Measurements from ENCODE around the gene MRM1.
A peak's percentile ranks its signal among the peaks of the same experiment; 100 is the strongest.
"Not testable (repeated sequence)": the region's sequence is repeated elsewhere in the genome, so short reads cannot be mapped to it uniquely, and the experiment has no call there.

The MRM1 gene

GRCh38 chr17:36602030-36602748 is 806 bp downstream of the MRM1 start:
- DNase-seq (ENCODE audit: low read depth in 3 of 3): peak in 1 of 3 experiments; percentile 12

GRCh38 chr17:36602924-36603384 is 1.6 kb downstream of the MRM1 start:
- DNase-seq (ENCODE audit: low read depth in 3 of 3): peak; percentile 32 to 56 (median 53)

- DNase-seq (ENCODE audit: low read depth in 3 of 3): not testable (repeated sequence)
Measured at GRCh38 chr17:36605028-36605427, 3.6 kb downstream of the MRM1 start.

DNA sequence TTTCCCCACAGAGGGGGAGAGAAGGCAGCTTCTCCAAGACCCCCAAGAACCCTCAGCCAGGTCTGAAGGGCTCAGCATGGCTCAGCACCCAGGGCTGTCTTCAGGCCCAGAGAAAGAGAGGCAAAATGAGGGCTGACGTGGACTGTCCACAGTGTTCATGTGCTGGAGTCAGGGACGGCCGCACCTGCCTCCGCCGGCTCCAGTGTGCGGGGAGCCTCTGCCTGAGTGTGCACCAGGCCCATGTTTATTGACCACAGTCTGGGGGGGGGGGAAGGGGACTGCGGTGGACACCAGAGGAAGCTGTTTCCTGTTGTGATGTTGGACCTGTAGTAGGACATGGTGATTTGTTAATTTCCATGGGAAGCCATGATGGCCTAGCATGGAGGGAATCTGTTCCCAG is 6.9 kb downstream of the MRM1 start:
- no peak for DNase-seq (ENCODE audit: low read depth in 3 of 3)

- DNase-seq (ENCODE audit: low read depth in 3 of 3): no peak
Measured at GRCh38 chr17:36608794-36609497, 7.6 kb downstream of the MRM1 start.

DNA sequence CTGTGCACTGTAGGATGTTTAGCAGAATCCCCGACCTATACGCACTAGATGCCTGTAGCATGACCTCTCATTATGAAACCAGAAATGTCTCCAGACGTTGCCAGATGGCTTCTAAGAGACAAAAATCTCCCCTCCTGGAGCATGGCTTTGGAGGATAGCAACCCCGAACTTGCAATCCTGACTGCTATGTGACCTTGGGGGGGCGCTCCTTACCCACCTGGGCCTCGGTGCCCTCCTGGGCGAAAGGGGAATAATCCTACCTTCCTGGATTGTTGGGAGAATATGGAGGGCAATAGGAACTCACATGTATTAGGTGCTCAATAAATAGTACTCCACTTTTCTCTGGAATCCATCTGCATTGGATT is 8.1 kb downstream of the MRM1 start:
- DNase-seq (ENCODE audit: low read depth in 3 of 3): no peak

- DNase-seq (ENCODE audit: low read depth in 3 of 3): no peak
Measured at GRCh38 chr17:36610474-36610873, 9.1 kb downstream of the MRM1 start.

- DNase-seq (ENCODE audit: low read depth in 3 of 3): no peak
Measured at GRCh38 chr17:36611345-36612072, 10.1 kb downstream of the MRM1 start.

DNA sequence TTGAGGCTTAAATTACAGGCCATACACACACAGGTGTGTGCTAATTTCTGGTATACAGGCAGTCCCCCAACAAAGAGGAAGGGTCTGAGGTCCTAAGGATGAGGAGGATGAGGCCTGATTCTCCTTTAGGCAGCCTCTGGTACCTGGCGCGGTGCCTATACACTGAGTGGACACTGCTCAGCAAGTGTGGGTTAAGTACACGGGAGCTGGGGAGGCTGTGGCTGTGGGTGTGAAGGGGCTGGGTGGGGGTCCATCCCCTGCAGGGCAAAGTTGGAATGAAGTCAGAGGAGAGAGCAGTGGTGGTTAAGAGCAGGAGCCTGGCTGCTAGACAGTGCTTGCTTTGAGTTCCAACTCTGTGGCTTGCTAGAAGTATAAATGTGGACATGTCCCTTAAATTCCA is 10.9 kb downstream of the MRM1 start:
- DNase-seq (ENCODE audit: low read depth in 3 of 3): no peak

DNA sequence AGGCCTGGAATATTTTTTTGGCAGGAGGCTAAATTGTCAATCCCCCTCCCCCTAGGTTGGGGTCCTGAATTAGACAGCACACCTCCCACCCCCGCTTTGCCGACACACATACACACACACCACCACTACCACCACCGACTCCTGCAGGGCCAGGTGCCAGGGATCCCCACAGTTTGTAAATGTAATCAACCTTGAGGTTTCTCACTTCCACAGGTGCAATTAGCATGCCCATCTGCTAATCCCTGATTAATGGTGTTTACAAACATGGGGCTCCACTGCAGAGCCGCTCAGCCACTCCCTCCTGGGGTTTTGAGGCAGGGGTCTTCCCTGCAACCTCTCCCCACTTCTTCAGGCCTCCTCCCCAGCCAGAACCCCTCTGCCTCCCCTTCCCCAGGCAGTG is 11.8 kb downstream of the MRM1 start:
- DNase-seq (ENCODE audit: low read depth in 3 of 3): no peak

DNA sequence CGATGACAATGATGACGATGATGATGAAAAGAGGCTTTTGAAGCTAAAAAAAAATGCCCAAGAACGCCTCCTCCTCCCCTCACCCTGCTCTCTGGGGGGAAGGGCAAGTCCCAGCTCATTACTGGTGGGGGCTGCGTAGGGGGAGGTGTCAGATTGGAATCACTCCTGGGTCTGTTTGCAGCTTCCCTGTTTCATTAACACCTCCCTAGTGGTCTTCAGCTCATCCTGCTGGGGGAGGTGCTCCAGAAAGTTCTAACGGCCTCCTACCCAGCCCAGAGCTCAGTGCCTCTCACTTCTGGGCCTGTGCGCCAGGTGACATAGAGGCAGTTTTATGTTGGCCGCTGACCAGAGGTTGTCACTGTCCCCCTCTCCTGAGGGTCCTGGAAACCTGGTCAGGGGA is 12.7 kb downstream of the MRM1 start:
- DNase-seq (ENCODE audit: low read depth in 3 of 3): no peak

DNA sequence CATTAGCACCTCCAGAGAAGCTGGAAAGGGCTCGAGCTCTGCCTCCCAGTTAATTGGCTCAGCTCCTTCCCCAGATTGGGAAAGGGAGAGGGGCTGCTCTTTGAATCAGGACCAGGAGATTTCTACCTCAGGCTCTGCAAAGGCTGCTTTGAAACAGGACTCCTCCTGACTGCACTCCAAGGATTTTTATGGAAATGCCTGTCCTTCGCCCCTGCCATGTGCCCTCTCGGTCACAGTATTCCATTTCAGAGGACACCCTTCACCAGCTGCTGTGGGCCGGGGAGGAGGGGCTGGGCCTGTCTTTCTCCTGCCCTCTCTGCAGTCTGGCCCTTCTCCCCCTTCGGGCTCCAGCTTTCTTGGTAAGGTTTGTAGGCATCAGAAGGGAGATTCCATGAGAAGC is 13.6 kb downstream of the MRM1 start:
- no peak for DNase-seq (ENCODE audit: low read depth in 3 of 3)

DNA sequence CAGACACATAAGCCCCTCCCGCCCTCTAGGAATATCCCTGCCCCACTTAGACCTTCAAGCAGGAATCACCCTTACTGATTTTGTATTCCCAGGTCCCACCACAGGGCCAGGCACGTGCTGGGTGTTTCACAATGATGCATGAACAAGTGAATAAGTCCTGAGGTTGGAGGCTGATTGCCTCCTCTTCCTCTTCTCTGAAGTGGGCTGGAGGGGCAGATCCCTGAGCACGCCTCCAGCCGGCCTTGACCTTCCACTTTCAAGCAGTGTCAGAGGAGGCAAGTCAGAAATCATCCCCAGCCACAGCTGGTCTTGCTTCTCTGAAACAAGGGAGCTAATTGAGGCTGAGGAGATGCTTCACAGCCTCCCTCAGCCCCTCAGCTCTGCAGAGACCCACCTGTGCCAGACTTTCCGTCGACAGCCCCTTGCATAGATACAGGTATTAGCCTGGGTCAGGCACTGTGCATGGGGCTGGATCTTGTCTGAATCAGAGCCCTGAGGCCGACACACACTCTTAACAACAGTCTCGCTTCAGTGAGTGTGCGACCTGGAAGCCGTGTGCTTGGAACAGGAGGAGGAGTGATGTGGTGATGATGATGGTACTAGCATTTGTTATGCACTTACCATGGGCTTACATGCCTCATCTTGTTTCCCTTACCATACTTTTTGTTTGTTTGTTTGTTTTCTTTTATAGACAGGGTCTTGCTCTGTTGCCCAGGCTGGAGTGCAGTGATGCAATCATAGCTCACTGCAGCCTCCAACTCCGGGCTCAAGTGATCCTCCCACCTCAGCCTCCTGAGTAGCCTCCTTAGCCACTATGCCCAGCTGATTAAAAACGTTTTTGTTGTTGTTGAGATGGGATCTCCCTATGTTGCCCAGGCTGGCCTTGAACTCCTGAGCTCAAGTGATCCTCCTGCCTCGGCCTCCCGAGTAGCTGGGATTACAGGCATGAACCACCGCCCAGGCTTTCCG is 15.0 kb downstream of the MRM1 start:
- DNase-seq (ENCODE audit: low read depth in 3 of 3): no peak

DNA sequence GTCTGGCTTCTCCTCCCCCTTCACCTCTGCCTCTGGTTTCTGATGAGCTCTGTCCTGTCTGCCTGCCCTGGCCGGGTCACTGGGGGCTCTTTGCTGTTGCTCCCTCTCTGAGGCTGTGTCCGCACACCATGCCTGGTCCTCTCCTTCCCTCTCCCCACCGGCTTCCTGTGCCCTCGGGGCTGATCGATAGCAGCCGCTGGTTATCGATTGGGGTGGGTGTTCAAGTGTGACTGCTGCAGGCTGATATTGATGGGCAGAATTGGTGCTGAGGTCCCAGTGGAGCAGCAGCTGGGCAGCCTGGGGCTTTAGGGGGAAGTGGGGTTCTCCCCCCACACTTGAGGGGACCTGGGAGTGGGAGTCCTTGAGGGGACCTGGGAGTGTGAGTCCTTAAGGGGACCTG is 16.4 kb downstream of the MRM1 start:
- no peak for DNase-seq (ENCODE audit: low read depth in 3 of 3)

GRCh38 chr17:36623281-36623680 is 21.9 kb downstream of the MRM1 start:
- no peak for DNase-seq (ENCODE audit: low read depth in 3 of 3)

DNA sequence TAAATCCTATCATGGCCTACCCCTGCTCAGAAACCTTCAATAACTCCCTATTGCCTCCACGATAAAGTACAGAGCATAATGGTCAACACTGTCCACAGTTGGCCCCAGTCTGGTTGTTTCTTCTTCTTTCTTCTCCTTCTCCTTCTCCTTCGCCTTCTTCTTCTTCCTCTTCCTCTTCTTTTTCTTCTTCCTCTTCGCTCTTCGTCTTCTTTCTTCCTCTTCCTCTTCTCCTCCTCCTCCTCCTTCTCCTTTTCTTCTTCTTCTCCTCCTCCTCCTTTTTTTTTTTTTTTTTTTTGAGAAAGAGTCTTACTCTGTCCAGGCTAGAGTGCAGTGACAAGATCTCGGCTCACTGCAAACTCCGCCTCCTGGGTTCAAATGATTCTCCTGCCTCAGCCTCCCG is 23.8 kb downstream of the MRM1 start:
- no peak for DNase-seq (ENCODE audit: low read depth in 3 of 3)

DNA sequence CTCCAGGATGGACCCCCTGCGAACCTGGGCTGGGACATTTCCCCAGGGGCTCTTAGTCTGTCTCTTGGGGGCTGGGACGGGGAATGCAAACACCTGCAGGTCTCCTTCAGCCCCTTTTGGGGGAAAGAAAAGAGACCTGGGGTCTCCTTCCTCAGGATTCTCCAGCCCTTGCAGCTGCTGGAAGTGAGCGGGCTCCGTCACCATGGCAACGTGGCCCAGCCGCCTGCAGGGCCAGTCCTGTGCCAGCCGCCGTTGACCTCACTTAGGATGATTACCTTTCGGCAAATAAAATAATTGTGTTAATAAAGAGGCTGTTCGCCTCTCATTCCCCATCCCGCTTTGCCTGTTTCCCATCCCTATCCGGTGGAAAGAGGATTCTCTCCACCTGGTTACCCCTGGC is 25.7 kb downstream of the MRM1 start:
- no peak for DNase-seq (ENCODE audit: low read depth in 3 of 3)

DNA sequence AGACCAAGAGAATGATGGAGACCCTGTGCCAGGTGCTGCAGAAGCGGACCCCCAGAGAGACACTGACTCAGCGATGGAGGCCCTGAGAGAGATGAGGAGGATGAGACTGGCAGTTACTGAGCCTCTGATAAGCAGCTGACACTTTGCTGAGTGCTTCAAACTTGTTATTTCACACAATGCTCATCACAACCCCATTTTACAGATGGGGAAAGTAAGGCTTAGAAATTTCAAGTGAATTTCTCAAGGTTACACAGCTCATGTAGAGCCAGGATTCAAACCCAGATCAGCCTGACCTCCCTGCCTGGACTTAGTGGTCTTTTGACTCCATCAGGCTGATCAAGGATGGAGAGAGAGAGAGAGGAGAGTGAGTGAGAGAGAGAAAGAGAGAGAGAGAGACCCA is 27.2 kb downstream of the MRM1 start:
- DNase-seq (ENCODE audit: low read depth in 3 of 3): no peak

- DNase-seq (ENCODE audit: low read depth in 3 of 3): peak; percentile 65 to 71 (median 67)
Measured at GRCh38 chr17:36629252-36629847, 28.0 kb downstream of the MRM1 start.

DNA sequence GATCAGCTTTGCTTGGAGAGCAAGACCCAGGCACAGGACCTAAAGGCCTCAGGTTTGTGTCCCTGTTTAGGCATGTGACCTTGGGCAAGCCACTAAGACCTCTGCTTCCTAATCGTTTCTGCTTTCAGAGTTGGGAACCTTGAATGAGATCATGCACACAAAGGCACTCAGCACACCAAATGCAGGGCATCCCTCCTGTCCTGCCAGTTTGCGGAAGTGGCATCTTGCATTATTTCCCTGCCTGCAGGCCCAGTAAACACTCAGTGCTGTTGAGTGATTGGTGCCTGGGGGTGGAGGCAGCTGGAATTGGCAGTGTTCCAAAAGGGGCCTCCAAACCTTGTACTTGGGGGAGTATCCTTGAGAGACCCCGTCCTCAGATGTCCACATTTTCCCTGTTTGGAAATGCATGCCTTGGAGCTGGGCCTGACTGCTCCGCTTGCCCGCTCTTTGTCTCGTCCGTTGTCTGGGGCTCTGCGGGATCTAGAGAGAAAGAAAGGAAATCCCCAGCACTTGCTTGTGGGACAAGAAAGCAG is 28.7 kb downstream of the MRM1 start:
- no peak for DNase-seq (ENCODE audit: low read depth in 3 of 3)

- no peak for DNase-seq (ENCODE audit: low read depth in 3 of 3)
Measured at GRCh38 chr17:36631022-36631421, 29.6 kb downstream of the MRM1 start.
